Sigmoid colon (tissue), 4 donors: ENCODE measurements around the gene FOXI2.

Experiments used
- EP300 ChIP-seq, 4 donors: sonication (generic); formaldehyde crosslinking; IDR thresholded peaks; one replicate each; pipeline ENCODE4 v1.6.1; 2017; ENCODE audit warnings: antibody characterized with exemption in 4 of 4
- POLR2A ChIP-seq, 2 donors: fragments of 450-650 bp; IDR thresholded peaks; one replicate each; pipeline ENCODE4 v1.6.1; 2016; ENCODE audit warnings: antibody characterized with exemption in 2 of 2, mild to moderate bottlenecking in 2 of 2, moderate library complexity in 2 of 2
- TF ChIP-seq, protein P1 (sequence below), 4 experiments: fragments of 450-650 bp in 3 of 4; fragments of 200-600 bp in 1 of 4; IDR thresholded peaks; one replicate each; pipeline ENCODE4 v1.5.1; 2016 to 2019; ENCODE audit warnings: antibody characterized with exemption in 4 of 4, mild to moderate bottlenecking in 3 of 4, moderate library complexity in 2 of 4

DNA sequence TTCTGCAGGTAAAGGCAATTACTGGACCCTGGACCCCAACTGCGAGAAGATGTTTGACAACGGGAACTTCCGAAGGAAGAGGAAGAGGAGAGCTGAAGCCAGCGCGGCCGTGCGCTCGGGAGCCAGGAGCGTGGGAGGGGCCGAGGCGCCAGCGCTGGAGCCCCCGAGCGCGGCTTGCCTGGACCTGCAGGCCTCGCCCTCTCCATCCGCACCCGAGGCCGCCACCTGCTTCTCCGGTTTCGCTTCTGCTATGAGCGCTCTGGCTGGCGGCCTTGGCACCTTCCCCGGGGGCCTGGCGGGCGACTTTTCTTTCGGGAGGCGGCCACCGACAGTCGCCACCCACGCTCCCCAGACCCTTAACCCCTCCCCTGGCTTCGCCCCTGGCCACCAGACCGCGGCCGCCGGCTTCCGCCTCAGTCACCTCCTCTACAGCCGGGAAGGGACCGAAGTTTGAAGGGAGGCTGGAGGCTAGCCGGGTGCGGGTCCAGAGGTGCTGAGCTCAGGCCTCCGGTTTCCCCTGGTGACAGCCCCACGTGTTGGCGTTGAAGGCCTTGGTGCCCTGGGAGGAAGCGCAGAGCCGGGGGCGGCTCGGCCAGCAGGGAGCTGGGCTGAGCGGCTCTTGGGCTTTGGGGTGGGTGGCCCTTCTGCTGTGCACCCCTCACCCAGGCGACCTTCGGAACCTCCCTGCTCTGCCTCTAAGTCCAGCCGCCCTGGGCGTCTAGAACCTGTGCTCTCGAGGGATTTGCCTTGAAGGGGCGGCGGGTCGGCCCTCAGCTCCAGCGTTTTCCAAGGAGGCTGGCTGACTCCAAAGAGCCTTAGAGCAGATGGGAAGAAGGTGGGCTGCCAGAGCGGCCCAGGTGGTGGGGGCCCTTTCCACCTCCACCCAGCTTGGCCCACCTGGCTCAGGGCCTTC is 1.8 kb downstream of the FOXI2 start:
- TF ChIP-seq, protein P1, sequence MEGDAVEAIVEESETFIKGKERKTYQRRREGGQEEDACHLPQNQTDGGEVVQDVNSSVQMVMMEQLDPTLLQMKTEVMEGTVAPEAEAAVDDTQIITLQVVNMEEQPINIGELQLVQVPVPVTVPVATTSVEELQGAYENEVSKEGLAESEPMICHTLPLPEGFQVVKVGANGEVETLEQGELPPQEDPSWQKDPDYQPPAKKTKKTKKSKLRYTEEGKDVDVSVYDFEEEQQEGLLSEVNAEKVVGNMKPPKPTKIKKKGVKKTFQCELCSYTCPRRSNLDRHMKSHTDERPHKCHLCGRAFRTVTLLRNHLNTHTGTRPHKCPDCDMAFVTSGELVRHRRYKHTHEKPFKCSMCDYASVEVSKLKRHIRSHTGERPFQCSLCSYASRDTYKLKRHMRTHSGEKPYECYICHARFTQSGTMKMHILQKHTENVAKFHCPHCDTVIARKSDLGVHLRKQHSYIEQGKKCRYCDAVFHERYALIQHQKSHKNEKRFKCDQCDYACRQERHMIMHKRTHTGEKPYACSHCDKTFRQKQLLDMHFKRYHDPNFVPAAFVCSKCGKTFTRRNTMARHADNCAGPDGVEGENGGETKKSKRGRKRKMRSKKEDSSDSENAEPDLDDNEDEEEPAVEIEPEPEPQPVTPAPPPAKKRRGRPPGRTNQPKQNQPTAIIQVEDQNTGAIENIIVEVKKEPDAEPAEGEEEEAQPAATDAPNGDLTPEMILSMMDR (IDR thresholded peaks at IDR 0.05), result no peak
- no peak for TF ChIP-seq POLR2A (IDR thresholded peaks at IDR 0.05)
- TF ChIP-seq EP300 (IDR thresholded peaks at IDR 0.05), result no peak
